Activated CD4-positive, alpha-beta T cell treated with anti-CD3 and anti-CD28 coated beads, Interleukin-10, Interleukin-2, amounts not matched to agents 100 ng/mL and 50 ng/mL, durations not matched to agents 16 hours and 8 hours (primary cell): Measurements from ENCODE around the gene PURA.
"Not testable (repeated sequence)": the region's sequence is repeated elsewhere in the genome, so short reads cannot be mapped to it uniquely, and the experiment has no call there.

Experiments
- DNase-seq: peaks from one replicate; pipeline ENCODE4 v3.0.0-alpha.2; 2020

PURA gene

DNA sequence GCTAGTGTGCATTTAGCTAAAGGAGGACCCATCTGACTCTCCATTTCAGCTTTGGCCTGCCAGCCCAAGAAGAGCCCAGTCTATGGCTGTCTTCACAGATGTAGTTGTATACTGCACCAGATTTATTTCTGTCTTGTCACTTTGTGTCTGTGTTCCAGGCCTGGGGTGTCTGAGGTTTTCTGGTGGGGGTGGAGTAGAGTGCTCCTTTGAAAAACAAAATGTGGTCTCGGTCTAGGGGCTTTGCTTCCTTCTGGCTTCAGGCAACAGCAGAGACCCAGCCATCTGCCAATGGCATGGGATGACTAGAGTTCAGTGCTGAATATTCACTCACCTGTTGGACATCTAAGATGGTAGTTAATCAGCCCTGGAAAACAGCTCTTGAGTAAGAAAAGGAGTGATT, 22.7 kb downstream of the PURA start:
- no peak for DNase-seq

DNA sequence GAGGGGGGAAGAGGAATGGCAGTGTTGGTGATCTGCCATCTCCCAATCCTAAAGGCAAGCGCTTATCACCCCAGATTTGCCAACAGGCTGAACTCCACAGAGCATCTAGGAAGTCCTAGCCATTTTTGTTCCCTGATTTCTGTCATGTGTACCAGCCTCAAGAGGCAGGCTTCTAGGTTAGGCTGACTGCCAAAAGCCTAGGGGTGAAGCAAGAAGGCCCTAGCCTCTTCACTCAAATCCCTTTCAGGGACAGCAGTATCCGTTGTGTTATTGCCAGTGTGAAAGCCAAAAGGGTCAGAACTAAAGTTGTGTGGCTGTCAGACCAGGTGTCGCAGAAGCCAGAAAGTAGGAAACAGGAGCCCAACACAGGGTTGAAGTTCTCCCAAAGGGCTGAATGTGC, 26.5 kb downstream of the PURA start:
- no peak for DNase-seq

DNA sequence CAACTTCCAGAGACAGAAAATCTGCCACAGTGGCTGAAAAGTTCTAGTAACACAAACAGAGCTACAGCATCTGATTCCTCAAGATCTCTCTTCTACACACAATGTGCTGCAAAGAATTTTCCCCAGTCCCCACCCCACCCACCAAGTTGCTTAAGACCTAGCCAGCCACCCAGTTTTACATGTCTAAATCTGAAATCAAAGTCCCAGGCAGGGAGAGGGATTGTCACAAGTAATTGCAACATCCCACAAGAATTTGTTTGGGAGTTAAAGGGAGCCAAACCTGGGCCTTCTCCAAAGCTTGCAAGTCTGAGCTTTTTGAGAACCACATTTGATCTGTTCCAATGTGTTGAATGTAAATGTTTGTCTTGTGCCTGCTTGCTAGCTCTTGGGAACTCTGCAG, 27.3 kb downstream of the PURA start:
- no peak for DNase-seq

DNA sequence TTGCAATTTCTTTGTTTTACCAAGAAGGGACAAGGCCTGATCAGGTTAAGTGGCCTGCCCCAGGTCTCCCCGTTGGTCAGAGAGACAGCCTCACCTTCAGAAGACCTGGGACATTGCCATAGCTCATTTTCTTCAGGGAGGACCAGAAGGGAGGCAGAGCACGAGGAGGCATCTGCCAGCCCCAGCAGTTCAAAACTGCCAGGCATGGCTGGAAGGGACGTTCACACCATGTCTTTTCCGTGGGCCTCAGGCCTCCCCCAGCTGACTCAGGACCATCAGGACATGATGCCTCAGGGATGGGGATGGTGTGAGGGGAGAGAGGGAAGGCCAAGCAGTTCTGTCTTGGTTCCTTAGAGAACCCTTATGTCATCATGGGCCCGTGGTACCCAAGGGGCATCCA, 28.3 kb downstream of the PURA start:
- no peak for DNase-seq

DNA sequence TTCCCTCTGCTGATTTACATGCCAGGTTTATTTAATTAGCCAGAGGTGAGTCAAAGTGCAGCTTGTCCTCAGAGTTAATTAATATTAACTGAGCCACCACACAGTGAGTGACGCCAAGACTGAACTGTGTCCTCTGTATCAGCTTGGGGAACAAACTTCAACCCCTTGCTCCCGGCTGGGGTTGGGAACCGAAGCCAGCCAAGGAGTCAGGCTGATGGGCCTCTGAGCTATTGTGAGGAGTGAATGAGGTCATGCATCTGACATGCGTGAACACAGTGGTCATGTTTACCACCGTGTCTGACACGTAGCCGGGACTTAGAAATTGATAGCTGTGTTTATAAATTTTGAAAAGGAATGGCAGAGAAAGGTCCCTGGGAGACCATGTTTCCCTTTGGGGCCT, 28.9 kb downstream of the PURA start:
- no peak for DNase-seq

DNA sequence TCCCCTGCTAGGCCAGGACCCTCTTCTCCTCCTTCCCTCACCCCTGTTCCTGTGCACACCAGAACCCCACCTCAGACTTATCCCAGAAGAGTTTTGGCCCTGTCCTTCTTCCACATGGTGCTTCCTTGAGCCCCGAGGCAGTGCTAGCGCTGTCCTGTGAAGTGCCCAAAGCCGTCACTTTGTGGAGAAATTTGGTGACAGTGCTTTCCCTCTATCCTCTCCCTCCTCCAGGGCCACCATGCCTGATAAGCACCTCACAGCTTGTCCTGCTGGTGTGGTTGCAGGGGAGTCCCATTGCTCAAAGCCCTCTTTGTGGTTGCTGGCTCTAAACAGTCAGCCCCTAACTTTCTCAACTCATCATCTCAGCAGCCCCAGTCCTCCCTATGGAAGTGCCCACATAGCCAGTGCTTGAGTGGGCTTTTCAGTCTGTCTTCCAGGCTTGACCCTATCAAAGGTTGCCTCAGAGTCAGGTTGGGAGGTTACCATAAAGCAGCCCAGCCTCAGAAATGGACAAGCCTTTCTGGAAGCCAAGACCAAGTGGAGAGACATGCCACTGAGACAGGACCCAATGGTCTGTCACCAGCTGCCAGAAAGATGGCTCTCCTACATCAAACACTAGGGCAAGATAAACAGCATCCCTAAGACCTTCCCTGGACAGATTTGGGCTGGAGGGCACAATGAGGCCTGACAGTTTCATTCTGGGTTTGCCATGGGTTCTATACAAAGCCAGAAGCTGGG, 29.8 kb downstream of the PURA start:
- no peak for DNase-seq

DNA sequence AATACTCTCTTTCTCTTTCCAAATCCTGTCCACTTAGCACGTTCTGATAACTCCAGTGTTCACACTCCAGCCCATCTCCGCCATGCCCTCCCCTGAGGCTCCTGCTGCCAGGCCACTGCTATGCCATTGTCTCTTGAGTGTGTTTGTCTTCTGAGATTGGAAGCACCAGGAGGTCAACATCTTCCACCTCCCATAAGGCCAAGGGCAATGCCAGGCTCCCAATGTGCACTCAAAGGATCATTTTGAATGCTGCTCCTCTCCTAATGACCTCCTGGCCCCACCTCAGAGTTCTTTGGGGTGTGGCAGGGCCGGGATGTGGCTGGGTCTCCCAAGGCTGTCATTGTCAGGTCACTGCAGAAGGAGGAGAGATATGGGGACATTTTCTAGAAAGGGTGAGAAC, 31.3 kb downstream of the PURA start:
- DNase-seq, result no peak

DNA sequence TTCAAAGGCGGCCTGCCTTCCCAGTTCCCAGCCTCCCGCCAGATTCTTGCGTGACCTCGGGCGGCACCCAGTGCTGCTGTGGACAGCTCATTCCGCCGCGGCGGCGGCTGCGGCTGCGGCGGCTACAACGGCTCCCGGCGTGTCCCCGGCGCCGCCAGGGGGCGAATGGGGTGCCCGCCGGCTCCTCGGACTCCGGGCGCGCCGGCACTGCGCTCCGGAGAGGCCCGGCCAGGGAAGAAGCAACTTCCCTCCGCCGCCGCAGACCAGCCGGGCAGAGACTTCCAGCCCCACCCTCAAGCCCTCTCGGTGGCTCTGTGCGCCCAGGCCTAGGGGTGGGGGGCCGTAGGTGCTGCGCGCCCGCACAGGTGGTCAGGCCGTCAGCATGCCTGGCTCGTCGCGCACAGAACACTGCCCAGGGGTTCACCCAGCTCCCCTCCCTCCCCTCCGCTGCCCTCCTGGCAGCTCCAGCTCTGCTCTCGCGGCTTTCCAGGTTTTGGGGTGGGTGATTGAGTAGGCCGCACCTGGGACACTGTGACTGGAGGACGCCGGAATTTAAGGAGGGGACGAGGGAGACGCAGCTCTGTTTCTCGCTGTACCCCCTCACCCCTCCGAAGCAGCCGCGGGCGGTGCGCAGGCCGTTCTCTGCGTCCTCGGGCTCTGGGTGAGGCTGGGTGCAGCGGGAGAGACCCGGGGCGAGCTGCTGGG, 32.1 kb downstream of the PURA start:
- peak; percentile 57 for DNase-seq

DNA sequence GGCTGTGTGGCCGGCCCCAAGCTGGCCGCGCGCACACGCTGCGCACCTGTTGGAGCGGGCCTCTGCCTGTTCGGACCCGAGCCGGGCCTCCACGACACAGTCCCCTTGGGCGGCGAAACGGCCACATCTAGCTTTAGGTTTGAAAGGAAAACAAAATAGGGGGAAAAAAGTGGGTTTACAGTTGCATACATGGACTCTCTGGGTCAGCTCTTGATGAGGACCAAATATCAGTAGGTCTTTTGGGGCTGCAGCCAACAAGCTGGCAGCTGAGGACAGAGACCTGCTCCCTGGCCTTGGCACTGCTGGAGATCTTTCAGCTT, 32.6 kb downstream of the PURA start:
- no peak for DNase-seq

DNA sequence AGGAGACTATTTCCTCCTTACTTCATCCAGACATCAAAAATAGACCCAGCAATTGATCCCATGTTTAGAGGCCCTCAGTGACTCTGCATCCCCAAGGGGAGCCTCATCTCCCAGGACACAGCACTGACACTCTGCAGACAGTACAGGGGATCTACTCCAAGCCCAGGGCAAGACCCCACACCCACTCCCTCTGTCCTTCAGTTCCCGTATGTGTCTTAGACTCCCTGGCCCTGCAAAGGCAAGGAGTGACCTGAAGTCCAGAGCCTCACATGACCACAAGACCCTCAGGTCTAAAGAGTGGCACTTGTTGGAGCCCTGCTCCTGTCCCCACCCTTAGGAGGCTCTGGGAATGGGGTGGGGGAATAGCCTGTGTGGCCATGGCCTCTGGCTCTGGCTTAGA, 33.6 kb downstream of the PURA start:
- DNase-seq, result no peak

DNA sequence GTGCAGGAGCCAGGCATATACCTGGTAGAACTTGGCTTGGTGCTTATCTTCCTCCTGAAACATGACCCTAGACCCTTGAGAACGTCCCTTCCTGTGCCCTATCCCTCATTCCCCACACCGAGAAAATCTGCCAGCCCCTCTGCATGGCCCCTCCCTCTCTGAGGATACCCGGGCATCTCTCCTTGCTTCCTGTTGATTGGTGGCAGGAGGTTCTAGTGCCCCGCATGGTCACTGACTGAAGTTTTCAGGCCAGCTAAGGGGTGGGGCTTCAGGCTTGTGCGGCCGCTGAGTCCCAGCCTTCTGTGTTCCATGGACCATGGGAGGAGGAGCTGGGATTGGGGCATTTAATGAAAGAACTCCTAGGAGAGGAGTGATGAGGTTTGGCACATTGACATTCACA, 34.6 kb downstream of the PURA start:
- no peak for DNase-seq

DNA sequence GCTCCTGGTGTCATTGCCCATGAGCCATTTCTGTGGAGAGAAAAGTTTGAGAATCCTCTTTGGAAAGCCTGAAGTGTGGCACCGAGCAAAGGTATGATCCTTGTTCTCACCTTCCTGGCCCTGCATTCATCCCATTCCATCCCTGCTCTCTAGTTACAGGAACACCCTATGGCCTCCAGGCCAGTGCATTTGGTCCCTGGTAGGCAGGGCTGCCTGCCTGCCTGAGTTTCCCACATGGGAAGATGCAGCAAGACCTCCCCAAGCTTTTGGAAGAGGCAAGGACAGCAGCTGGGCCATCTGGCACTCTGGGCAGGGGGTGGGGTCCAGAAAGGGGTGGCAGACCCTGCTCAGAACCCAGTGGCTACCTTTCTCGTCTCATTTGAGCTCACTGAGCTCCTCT, 36.3 kb downstream of the PURA start:
- no peak for DNase-seq

DNA sequence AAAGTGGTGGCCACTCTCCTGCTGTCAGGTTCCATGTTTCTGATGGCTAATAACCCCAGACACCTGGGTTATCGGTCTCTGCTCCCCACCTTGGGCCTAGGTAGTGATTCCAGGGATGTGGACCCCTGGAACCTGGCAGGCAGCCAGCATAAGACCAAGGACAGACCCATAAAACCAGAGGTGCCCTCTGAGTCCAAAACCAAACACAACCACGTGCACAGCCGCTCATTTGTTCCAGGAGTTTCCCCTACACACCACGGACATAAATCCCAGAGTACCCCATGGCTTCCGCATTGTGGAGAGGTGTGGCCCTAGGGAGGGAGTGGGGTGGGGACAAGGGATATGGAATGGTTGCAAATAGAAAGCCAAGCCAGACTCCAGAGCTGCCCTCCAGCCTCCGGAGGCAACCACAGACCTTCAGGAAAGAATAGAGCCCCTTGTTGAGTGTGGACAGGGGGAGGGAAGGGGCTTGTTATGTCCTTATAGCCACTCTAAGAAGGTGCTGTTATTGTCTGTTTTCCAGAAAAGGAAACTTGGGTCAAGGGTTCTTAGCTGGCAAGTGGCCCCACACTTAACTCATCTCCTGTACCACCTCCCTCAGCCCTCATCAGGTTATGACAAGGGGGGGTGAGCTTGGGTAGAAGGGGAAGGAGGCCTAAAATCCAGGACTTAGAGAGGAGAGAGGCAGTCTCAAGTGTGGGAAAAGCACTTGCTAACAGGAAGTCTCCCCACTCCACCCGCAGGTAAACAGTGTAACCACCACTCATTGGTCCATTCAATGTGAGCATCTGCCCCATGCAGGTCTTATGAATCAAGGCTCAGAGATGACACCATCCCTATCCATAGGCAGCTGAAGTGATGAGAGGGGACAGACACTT, 37.5 kb downstream of the PURA start:
- no peak for DNase-seq

DNA sequence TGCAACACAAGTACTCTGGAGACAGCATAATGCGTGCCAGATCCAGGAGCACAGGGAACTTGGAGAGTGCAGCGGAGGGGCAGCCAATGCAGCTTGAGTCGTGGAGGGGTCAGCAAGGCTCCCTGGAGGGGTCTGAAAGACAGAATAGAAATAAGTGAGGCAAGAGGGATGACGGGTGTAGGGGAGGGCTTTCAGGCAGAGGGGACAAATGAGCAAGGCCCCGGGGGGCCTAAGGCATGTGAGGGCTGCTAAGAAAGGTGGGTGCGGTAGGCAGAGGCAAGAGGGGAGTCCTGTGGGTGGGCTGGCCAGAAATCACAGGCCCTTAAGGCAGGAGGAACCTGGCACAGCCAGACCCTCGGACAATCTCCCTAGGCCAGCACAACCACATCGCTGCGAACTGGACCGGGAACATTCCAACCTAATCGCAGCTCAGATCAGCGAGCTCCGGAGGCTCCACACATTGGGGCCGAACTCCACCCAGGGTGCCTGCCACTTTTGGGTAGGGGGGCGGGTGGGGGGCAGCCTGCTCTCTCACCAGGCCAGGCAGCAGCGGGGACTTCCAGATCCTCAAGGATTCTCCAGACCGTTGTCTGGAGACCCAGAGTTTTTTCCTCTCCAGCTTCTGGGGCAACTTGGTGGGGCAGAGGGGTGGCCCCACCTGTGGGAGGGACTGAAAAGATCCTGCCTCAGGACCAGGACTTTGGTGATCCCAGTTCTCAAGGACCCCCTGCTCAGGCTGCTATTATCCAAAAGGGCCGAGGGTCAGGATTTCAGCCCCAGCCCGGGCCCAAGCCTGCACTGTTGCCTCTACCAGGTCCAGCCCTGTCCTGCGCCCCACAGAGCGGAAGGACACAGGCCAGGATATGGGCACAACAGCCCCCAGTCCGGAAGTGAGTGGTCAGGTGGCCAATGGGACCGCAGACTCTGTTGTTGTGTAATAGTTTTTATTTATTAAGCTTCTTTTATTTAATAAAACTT, 38.4 kb downstream of the PURA start:
- no peak for DNase-seq

DNA sequence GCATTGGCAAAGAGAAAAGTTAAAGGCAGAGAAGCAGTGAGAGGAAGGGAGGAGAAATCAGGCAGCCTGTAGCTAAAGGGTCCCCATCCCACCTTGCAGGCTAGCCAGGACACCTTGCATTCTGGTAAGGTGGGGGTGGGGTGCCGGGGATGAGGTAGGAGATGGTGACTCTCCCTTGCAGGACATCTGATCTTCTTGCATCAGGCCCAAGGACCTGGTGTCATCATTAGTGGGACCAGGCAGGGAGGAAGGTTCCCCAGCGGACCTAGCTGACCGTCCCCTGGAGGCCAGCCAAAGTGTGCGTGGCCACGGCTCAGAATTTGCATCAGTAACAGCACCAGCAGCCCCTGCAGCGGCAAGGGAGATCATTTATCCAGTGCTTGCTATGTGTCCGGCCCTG, 39.3 kb downstream of the PURA start:
- no peak for DNase-seq

DNA sequence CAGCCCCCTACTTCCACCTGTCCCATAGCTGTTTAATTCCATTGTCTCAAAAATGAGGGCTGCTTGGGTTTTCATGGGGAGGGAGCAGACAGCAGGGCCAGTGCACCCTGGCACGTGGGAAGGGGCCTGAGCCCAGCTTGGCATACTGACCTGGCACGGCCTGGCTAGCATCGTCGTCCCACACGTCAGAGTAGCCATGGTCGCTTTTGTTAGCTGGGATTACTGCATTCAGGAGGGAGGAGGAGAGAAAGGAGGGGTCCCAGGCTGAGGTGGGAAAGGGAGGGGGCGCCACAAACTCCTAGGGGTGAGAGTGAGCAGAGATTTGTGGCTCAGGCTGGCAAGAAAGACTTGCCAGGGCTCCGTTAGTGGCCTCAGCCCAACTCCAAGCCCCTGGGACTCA, 40.0 kb downstream of the PURA start:
- no peak for DNase-seq

DNA sequence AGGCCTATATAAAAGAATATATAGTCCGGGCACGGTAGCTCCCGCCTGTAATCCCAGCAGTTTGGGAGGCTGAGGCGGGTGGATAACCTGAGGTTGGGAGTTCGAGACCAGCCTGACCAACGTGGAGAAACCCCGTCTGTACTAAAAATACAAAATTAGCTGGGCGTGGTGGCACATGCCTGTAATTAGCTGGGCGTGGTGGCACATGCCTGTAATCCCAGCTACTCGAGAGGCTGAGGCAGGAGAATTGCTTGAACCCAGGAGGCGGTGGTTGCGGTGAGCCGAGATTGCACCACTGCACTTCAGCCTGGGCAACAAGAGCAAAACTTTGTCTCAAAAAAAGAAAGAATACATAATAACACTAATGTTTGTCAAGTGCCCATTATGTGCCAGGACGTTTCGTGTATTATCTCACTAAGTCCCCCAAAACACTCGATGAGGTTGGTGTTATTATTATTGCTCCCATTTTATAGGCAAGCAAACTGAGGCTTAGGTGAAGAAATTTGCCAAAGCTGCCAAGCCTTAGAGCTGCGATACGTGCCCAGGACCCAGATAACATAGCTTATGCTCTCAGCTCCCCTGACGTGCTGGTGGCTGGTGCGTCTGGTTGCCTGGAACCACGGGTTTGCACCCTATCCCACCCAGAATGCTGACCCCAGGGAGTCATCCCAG, 40.9 kb downstream of the PURA start:
- DNase-seq, result not testable (repeated sequence)

DNA sequence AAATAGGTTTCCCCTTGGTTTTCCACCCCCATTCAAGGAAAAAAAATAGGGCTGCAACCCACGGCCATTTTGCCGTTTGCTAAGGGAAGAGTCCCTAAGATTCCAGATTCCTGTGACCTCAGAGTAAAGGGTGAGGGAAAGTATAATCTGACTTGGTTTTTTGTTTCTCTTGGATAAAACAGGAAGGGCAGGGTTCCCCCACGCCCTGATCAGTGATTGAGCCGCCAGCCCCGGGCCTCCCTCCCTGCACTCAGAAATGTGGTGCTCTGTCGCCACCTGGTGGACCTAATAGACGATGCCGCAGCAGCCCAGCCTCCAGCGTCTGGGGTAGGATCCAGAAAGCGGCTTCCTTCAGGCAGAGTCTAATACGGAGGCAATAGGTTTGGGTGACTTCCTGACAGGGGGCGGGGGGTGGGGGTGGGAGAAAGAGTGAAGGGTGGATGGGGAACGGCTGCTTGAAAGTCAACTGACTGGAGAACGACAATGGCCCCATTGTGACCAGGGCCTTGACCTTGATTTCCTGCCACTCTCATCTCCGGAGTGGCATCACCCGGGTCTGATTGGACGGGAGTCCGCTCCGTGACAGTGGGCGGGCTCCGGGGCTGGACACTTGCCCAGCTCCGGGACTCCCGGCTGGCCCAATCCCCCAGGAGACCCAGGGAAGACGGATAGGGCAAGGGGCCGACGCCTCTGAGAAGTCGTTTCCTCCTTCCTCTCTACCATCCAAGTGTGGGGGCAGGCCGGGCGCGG, 43.3 kb downstream of the PURA start:
- peak; percentile 89 for DNase-seq

DNA sequence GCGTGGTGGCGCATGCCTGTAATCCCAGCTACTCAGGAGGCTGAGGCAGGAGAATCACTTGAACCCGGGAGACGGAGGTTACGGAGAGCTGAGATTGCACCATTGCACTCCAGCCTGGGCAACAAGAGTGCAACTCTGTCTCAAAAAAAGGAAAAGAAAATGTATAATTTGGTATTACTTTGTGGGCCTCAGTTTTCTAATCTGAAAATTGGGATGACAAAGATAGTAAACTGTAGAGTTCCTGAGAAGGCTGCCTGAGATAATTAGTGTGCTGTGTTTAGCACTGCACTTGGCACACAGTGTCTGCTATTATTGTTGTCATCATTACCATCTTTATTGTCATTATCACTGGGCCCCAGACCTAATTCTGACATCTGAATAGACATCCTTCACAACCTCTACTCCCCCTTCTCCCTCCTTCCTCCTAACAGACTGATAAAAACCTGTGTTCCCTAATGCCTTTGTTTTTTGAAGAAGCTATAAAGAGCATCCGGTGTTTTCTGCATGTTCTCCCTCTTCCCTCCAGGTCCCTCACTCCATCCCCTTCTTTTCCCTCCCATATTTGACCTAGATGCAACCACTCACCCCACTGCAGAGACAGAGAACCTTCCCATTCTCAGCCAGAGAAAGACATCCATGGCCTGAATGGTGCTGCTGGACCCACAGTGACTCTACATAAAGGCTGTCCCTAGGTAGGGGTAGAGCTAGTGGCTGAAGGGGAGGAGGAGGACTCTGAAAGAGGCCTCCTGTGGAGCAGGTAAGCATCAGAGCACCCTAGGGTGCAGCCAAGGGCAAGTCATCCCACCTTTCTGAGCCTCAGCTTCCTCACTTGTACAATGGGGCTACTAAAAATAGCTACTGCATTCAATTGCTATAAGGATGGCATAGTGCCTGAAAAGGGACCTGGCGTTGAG, 45.4 kb downstream of the PURA start:
- DNase-seq, result no peak

DNA sequence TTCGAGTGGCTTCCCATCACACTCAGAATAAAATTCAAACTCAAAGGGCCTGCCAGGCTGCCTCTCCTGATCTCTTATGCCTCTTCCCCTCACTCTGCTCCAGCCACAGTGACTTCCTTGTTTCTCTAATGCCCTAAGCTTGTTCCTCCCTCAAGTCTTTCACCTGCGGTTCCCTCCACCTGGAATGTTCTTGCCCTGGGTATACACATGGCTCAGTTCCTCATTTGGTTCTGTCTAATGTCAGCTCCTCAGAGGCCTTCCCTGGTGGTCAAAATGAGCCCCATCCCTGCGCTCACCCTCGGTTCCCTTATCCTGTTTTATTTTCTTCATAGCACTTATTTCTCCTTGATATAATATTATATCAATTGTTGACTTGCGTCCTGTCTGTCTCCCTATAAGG, 48.4 kb downstream of the PURA start:
- no peak for DNase-seq
